ENCODE data around the gene SH3TC1. TPM values are rescaled to one million over a fixed set of nuclear protein-coding genes. Genes with fewer than 3 reads are reported as not detected.

The SH3TC1 gene
- total and polyA plus RNA-seq, 2 of the 8 experiments (the other 6 are each of a cell fraction or from before 2014, with no cell fraction given), result 0.15 TPM; not detected in 1

GRCh38 chr4:8290701-8290970, 91.5 kb downstream of the SH3TC1 start:
- no peak overlapping the region for H3K18ac ChIP-seq (ENCODE audit: extremely low read depth, low read length)
- ChIA-PET CTCF (ENCODE audit: partially characterized antibody) (interaction anchor here (0.8 to 3.3 kb wide), 8 partner anchors 15 to 135 kb away, joined by 3 to 25 read pairs (median 5); no protein-coding TSS in a partner anchor), POLR2A (ENCODE audit: partially characterized antibody) (interaction anchor here (1.1 kb wide), 1 partner anchor 11 kb away, joined by 3 read pairs; no protein-coding TSS in a partner anchor)
- H3K9ac ChIP-seq (replicated peaks in 1 of 4; ENCODE audit: extremely low read depth in 1 of 4, low read depth in 3 of 4, low read length in 3 of 4), result no peak overlapping the region
- no peak overlapping the region for H2AK5ac ChIP-seq (ENCODE audit: low read depth, low read length)
- no peak overlapping the region for H2AFZ ChIP-seq (ENCODE audit: low read length)
- no peaks in the 10 kb centered on the region for H3K36me3 ChIP-seq (ENCODE audit: control insufficient read depth in 2 of 4, insufficient read depth in 4 of 4, low read length in 3 of 4)
- H2BK120ac ChIP-seq (replicated peaks; ENCODE audit: low read depth, low read length), result no peak overlapping the region
- FAIRE-seq (no peak), DNase-seq (ENCODE audit: low read depth in 1 of 2, low spot score in 2 of 2) (no peak)
- no peak overlapping the region for H4K91ac ChIP-seq (replicated peaks; ENCODE audit: insufficient read length, low read length)
- H2BK20ac ChIP-seq (ENCODE audit: low read length), result no peak overlapping the region
- no peak overlapping the region for H3K4me3 ChIP-seq (ENCODE audit: extremely low read depth in 1 of 4, insufficient read depth in 2 of 4, low read depth in 3 of 4, low read length in 4 of 4)
- no peaks in the 10 kb centered on the region for H3K4me1 ChIP-seq (replicated peaks in 1 of 4; ENCODE audit: control insufficient read depth in 3 of 4, insufficient read depth in 4 of 4, low read length in 3 of 4)
- H4K8ac ChIP-seq (ENCODE audit: extremely low read depth, insufficient read depth, low read length), result no peak overlapping the region
- no peak overlapping the region for H2BK12ac ChIP-seq (ENCODE audit: low read depth, low read length)
- H3K4me2 ChIP-seq (ENCODE audit: insufficient read depth in 1 of 2, low read depth in 2 of 2, low read length in 2 of 2), result no peak overlapping the region
- no peak overlapping the region for H3K56ac ChIP-seq (replicated peaks; ENCODE audit: insufficient read length, low read depth, low read length)
- 0 out of 4 replicates have a peak, but pooled peaks cover 0 to 2% of the 10 kb centered on the region in 2 experiments for H3K9me3 ChIP-seq (ENCODE audit: insufficient read depth in 2 of 2, low read depth in 1 of 2, low read length in 1 of 2)
- H3K4ac ChIP-seq (replicated peaks; ENCODE audit: insufficient read length, low read depth, low read length), result no peak overlapping the region
- H3K14ac ChIP-seq (ENCODE audit: insufficient read length), result no peak overlapping the region
- no peaks in the 10 kb centered on the region for H3K79me2 ChIP-seq (ENCODE audit: control insufficient read depth in 1 of 2, insufficient read depth in 2 of 2, low read length in 2 of 2)
- H2BK15ac ChIP-seq (ENCODE audit: low read length), result no peak overlapping the region
- no peak overlapping the region for H4K5ac ChIP-seq (ENCODE audit: insufficient read length, low read depth, low read length)
- H2BK5ac ChIP-seq (ENCODE audit: low read depth, low read length), result no peak overlapping the region
- no peak overlapping the region for H3K27ac ChIP-seq (ENCODE audit: low read depth, low read length)
- TF ChIP-seq SIX5 (IDR thresholded peaks at IDR 0.05; ENCODE audit: low read depth, low read length) (no peak), FOSL1 (IDR thresholded peaks at IDR 0.05; ENCODE audit: insufficient read depth, low read depth, low read length) (no peak), RBBP5 (IDR thresholded peaks at IDR 0.05; ENCODE audit: borderline replicate concordance, low read depth, low read length) (no peak), MAX (IDR thresholded peaks at IDR 0.05) (no peak), TAF1 (IDR thresholded peaks at IDR 0.05; ENCODE audit: low read depth, low read length) (no peak), SIRT6 (IDR thresholded peaks at IDR 0.05; ENCODE audit: low read length) (no peak), KDM5A (IDR thresholded peaks at IDR 0.05; ENCODE audit: low read length) (no peak), USF2 (IDR thresholded peaks at IDR 0.05; ENCODE audit: low read length) (no peak)
- no peak overlapping the region for H3K23ac ChIP-seq (ENCODE audit: insufficient read length)
- WGBS, 2 experiments (ENCODE audit: extremely low coverage in 1 of 2, insufficient coverage in 1 of 2, insufficient read length in 1 of 2, insufficient replicate concordance in 2 of 2, low coverage in 1 of 2, low lambda C conversion rate in 2 of 2, missing lambda C conversion rate in 1 of 2), result 98% methylated on average over 8 of the region's 8 CpGs; no CpG with 5 or more reads in 1 of the 2 experiments
- no peaks in the 10 kb centered on the region for H3K27me3 ChIP-seq (replicated peaks in 1 of 4; ENCODE audit: control insufficient read depth in 3 of 4, extremely low read depth in 1 of 4, insufficient read depth in 3 of 4, low read length in 3 of 4)
- H4K20me1 ChIP-seq (replicated peaks in 1 of 2; ENCODE audit: control insufficient read depth in 1 of 2, insufficient read depth in 2 of 2, low read length in 2 of 2), result peaks cover 0 to 2% of the 10 kb centered on the region in 2 experiments
- no peaks in the 10 kb centered on the region for H3K79me1 ChIP-seq (ENCODE audit: low read depth, low read length)
- H3K23me2 ChIP-seq (ENCODE audit: low read depth, low read length), result peaks cover 5% of the 10 kb centered on the region; the same call in 1 of the 2 replicates
